ENCODE data around the gene FARP1.

FARP1 gene

GRCh38 chr13:98427331-98427995 lies 284.6 kb downstream of the FARP1 start:
- no peak for DNase-seq (ENCODE audit: low read depth in 2 of 2)

- no peak for DNase-seq (ENCODE audit: low read depth in 2 of 2)
Observed at GRCh38 chr13:98428256-98428966, 285.5 kb downstream of the FARP1 start.

DNA sequence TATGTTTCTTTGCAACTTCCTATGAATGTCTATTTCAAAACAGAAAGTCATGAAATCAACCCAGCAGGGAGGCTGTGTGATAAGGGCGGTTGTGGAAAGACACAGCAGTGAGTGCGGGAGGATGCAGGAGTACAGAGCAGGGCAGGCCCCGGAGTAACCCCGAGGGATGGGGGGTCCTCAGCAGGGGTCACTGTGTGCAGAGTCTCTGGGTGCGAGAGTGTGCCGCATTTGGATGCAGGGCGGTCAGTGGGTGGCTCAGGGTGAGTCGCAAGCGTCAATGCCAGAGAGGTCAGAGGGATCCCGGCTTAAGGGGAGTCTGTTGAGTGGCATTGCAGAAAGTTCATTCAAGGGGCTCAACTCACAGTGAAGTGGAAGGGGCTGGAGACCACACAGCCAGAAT lies 286.2 kb downstream of the FARP1 start:
- no peak for DNase-seq (ENCODE audit: low read depth in 2 of 2)

- no peak for DNase-seq (ENCODE audit: low read depth in 2 of 2)
Observed at GRCh38 chr13:98429531-98429930, 286.6 kb downstream of the FARP1 start.

DNA sequence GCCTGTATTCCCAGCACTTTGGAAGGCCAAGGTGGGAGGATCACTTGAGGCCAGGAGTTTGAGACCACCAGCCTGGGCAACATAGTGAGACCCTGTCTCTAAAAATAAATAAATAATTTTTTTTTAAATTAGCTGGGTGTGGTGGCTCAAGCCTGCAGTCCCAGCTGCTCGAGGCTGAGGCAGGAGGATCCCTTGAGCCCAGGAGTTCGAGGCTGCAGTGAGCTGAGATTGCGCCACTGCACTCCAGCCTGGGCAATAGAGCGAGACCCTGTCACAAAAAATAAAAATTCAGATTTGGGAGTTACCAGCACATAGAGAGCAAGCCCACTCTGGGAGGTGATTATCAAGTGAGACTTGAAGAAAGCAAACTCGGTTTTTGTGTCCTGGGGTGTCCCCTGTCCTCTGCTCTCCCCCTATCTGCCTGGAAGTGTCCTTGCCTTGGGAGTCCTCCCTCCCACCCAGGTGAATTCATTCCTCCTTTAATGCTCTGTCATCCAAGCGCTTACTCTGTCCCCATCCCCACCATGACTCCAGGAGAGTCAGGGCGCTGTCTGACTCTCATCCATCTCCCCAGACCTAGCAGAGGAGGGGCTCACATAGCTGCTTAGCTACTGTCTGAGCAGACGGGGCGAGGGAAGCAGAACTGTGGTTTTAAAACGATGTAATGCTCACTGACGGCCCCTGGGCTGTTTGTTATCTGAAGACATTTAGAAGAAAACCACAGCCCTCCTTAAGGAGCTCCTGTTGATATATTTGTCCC lies 287.3 kb downstream of the FARP1 start:
- DNase-seq (ENCODE audit: low read depth in 2 of 2) = no peak

GRCh38 chr13:98432638-98433037 lies 289.7 kb downstream of the FARP1 start:
- no peak for DNase-seq (ENCODE audit: low read depth in 2 of 2)

DNA sequence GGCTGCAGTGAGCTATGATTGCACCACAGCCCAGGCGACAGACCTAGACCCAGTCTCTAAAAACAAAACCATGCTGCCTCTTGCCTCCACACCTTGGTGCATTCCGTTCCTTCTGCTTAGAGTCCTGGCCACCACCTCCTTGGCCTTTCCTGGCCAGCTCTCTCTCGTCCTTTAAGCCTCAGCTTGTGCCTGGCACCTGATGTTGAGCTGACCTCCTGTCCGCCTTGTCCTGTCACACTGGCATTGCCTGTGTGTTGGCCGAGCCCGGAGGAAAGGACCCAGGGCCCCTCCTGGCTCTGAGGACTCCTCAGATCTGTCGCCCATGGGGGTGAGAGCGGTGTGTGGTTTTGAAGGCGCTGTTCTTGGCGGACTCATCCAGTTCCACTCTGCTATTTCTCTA lies 290.8 kb downstream of the FARP1 start:
- DNase-seq (ENCODE audit: low read depth in 2 of 2) = no peak

DNA sequence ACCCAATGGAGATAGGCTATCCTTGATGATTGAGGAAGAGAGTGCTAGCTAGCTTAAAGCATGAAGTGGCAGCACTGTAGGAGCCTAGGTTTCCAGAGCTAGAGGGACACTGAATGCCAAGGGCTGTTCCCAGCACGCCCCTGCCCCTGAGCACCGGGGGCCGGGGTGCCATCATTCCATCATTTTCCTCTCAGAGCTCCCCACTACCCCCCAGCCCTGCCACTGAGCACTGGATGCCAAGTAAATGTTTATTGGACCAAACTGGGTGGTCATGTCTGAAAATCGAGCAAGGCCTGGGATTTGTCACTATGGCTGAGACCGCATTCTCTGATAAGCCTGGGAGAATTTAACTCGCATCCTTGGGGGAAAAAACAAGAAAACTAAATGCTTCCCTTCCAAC lies 291.2 kb downstream of the FARP1 start:
- DNase-seq (ENCODE audit: low read depth in 2 of 2) = no peak

- DNase-seq (ENCODE audit: low read depth in 2 of 2) = no peak
Observed at GRCh38 chr13:98435376-98435775, 292.5 kb downstream of the FARP1 start.

- DNase-seq (ENCODE audit: low read depth in 2 of 2) = no peak
Observed at GRCh38 chr13:98436233-98436910, 293.5 kb downstream of the FARP1 start.

- DNase-seq (ENCODE audit: low read depth in 2 of 2) = no peak
Observed at GRCh38 chr13:98438246-98439125, 295.6 kb downstream of the FARP1 start.

DNA sequence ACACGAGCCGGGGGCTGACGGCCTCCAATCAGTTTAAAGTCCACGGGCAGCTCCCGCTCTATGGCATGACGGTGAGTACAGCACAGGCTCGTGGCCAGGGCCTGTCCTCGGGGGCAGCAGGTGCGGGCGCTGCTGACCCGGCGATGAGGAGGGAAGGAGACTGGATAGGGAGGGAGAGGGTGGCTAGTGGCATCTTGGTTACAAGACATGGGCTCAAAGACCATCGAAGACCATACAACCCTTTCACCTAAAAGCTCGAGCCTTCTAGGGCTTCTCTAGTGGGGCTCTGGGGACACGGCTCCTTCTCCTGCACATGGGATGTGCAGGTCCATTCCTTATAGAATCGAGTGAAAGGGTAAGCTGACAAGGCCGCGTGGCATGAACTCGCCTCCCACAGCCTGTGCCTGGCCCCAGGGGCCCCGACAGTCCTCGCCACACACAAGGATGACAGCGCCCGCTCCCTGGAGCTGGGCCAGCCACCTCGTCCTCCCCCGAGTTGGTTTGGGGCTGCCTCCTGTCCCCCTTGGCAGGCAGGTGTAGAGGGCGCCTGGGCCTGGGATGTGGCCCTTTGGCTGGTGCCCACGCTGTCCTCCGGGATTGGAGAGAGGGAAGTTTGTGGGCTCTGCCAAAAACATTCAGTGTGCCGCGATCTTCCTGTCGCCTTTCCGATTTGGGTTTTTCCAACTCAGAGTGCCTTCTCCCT lies 296.4 kb downstream of the FARP1 start:
- no peak for DNase-seq (ENCODE audit: low read depth in 2 of 2)

- no peak for DNase-seq (ENCODE audit: low read depth in 2 of 2)
Observed at GRCh38 chr13:98439896-98440295, 297.0 kb downstream of the FARP1 start.

- DNase-seq (ENCODE audit: low read depth in 2 of 2) = no peak
Observed at GRCh38 chr13:98440390-98441055, 297.6 kb downstream of the FARP1 start.

- no peak for DNase-seq (ENCODE audit: low read depth in 2 of 2)
Observed at GRCh38 chr13:98441056-98441676, 298.3 kb downstream of the FARP1 start.

DNA sequence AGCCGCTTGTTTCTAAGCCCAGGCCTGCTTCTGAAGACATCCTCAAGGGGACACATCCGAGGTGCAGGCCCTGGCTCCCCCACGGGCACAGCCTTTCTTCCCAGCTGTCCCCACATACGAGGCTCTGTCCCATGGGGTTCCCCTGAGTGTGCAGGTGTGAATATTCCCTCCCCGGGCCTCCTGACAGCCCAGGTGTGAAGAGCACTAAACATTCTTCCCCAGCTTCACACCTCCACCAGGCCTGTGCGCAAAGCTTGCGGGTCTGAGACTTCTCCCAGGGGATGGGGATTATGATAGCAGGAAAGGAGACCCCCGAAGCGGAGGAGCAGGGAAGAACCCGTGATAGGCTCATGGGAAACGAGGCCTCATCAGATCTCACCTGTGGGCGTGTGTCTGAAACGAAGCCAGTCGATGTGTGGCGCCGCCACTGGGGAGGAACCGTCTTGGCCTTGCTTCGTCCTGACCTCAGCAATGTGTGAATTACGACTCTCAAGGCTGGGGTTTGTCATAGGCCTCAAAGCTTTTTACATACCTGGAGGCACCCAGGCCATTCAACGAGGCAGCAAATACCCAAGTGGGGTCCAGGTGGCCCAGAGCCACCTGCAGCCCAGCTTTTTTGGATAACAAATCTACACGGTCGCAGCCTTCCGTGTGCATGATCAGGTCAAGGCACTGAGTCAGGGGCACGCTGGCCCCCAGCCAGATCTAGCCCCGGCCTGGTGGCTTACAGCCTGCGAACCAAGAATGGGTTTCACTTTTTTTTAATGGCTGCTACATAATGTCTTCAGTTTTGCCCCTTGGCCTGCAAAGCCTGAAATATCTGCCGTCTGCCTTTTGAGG lies 299.7 kb downstream of the FARP1 start:
- no peak for DNase-seq (ENCODE audit: low read depth in 2 of 2)

DNA sequence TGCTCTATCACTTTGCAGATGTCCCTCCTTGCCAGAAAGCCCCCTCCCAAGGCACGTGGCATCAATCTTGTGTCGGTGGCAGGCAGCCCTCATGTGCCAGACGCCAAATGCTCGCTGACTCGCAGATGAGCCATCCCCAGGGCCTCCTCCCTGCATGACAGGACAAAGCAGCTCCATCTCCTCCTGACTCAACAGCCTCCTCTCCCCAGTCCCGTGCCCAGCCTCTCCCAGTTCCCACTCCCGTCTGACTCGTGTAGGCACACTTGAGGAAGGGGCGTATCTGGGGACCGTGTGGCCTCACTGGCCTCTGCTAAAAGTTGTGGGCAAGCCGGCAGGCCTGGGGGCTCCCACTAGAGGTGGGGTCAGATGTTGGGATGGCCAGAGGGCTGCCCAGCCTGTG lies 300.4 kb downstream of the FARP1 start:
- DNase-seq (ENCODE audit: low read depth in 2 of 2) = peak; percentile 42 to 45

DNA sequence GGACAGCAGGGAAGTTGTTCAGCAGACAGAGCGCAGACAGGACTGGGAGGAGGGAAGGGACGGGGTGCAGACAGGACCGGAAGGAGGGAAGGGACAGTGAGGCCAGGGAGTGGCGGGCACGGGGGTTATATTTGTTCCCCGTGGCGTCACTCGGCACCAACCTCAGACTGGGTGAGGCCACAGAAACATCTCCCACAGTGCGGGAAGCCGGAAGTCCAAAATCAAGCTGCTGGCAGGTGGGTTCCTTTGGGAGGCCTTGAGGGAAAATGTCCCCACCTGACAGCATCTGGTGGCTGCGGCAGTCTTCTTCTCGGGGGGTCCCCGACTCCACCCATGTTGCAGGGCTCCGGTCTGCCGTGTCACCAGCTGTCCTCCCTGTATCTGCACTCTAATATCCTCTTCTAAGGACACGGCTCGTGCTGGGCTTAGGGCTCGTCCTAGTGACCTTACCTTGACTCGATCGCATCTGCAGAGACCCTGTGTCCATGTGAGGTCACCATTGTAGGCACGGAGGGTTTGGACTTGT lies 301.0 kb downstream of the FARP1 start:
- DNase-seq (ENCODE audit: low read depth in 2 of 2) = no peak
